MM.1S (cell line): Measurements from ENCODE around the gene CROT.

Experiments
- DNase-seq: peaks from one replicate; pipeline ENCODE4 v3.0.0-alpha.2; 2015
- H2AFZ ChIP-seq: fragments of 300-600 bp; sonication (generic); 2 replicates; pipeline ENCODE4 v1.6.0; 2016; ENCODE audit warnings: antibody characterized with exemption, low read length
- H3F3A ChIP-seq: fragments of 300-600 bp; sonication (generic); 2 replicates; pipeline ENCODE4 v1.6.1; 2016; ENCODE audit warnings: mild to moderate bottlenecking, antibody characterized with exemption, low read length, moderate library complexity, mixed read lengths; ENCODE audit not compliant: insufficient read depth
- H3K27ac ChIP-seq: fragments of 300-600 bp; sonication (generic); 2 replicates; pipeline ENCODE4 v1.5.1; 2016; ENCODE audit warnings: mild to moderate bottlenecking, low read length
- H3K27me3 ChIP-seq: fragments of 300-600 bp; sonication (generic); replicated peaks from 2 replicates; pipeline ENCODE4 v1.6.0; 2016; ENCODE audit warnings: low read length; ENCODE audit not compliant: insufficient read depth
- H3K36me3 ChIP-seq: fragments of 300-600 bp; sonication (generic); replicated peaks from 2 replicates; pipeline ENCODE4 v1.6.1; 2016; ENCODE audit warnings: mild to moderate bottlenecking, low read length, mixed read lengths; ENCODE audit not compliant: insufficient read depth
- H3K4me1 ChIP-seq: fragments of 300-600 bp; sonication (generic); 2 replicates; pipeline ENCODE4 v1.6.1; 2016; ENCODE audit warnings: low read length, mixed read lengths
- H3K4me2 ChIP-seq: fragments of 300-600 bp; sonication (generic); 2 replicates; pipeline ENCODE4 v1.6.0; 2016; ENCODE audit warnings: low read depth, low read length
- H3K4me3 ChIP-seq: fragments of 300-600 bp; sonication (generic); 2 replicates; pipeline ENCODE4 v1.5.1; 2016; ENCODE audit warnings: low read length, mixed read lengths
- H3K79me2 ChIP-seq: fragments of 300-600 bp; sonication (generic); 2 replicates; pipeline ENCODE4 v1.6.1; 2016; ENCODE audit warnings: mixed run types, low read length, mixed read lengths
- H3K9ac ChIP-seq: fragments of 300-600 bp; sonication (generic); 2 replicates; pipeline ENCODE4 v1.6.1; 2016; ENCODE audit warnings: low read length, mixed read lengths
- H3K9me2 ChIP-seq: fragments of 300-600 bp; sonication (generic); replicated peaks from 2 replicates; pipeline ENCODE4 v1.6.1; 2016; ENCODE audit warnings: mild to moderate bottlenecking, low read length, mixed read lengths; ENCODE audit not compliant: insufficient read depth
- H3K9me3 ChIP-seq: fragments of 300-600 bp; sonication (generic); replicated peaks from 2 replicates; pipeline ENCODE4 v1.6.1; 2016; ENCODE audit warnings: mild to moderate bottlenecking, low read length, mixed read lengths; ENCODE audit not compliant: insufficient read depth
- H4K20me1 ChIP-seq: fragments of 300-600 bp; sonication (generic); 2 replicates; pipeline ENCODE4 v1.6.1; 2016; ENCODE audit warnings: mild to moderate bottlenecking, low read length, moderate library complexity, mixed read lengths; ENCODE audit not compliant: insufficient read depth
- EZH2 ChIP-seq: fragments of 300-600 bp; sonication (generic); optimal IDR thresholded peaks from 2 replicates; pipeline ENCODE3; 2017; ENCODE audit warnings: low read depth, mild to moderate bottlenecking, antibody characterized with exemption, low read length, mixed read lengths
- EZH2phosphoT487 ChIP-seq: fragments of 300-600 bp; sonication (generic); IDR thresholded peaks from 2 replicates; pipeline ENCODE4 v1.6.1; 2018; ENCODE audit warnings: antibody characterized with exemption, low read length
- TF ChIP-seq, protein P1 (sequence below): fragments of 300-600 bp; sonication (generic); IDR thresholded peaks from 2 replicates; pipeline ENCODE4 v1.5.1; 2016; ENCODE audit warnings: antibody characterized with exemption, low read length, mixed read lengths

The CROT gene

GRCh38 chr7:87391020-87391701 lies 45.7 kb downstream of the CROT start:
- no peaks in the 10 kb centered on the region for H3K36me3 ChIP-seq
- H3K9me3 ChIP-seq: no peaks in the 10 kb centered on the region
- no peaks in the 10 kb centered on the region for H4K20me1 ChIP-seq
- H3K27me3 ChIP-seq: no peaks in the 10 kb centered on the region
- no peak overlapping the region for H3K9ac ChIP-seq
- H3K4me2 ChIP-seq: no peak overlapping the region
- no peak overlapping the region for H3K27ac ChIP-seq
- H3K4me3 ChIP-seq: no peak overlapping the region
- H2AFZ ChIP-seq: no peak overlapping the region
- no peaks in the 10 kb centered on the region for H3F3A ChIP-seq
- no peaks in the 10 kb centered on the region for H3K9me2 ChIP-seq
- TF ChIP-seq, protein P1, sequence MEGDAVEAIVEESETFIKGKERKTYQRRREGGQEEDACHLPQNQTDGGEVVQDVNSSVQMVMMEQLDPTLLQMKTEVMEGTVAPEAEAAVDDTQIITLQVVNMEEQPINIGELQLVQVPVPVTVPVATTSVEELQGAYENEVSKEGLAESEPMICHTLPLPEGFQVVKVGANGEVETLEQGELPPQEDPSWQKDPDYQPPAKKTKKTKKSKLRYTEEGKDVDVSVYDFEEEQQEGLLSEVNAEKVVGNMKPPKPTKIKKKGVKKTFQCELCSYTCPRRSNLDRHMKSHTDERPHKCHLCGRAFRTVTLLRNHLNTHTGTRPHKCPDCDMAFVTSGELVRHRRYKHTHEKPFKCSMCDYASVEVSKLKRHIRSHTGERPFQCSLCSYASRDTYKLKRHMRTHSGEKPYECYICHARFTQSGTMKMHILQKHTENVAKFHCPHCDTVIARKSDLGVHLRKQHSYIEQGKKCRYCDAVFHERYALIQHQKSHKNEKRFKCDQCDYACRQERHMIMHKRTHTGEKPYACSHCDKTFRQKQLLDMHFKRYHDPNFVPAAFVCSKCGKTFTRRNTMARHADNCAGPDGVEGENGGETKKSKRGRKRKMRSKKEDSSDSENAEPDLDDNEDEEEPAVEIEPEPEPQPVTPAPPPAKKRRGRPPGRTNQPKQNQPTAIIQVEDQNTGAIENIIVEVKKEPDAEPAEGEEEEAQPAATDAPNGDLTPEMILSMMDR: no peak
- no peak for TF ChIP-seq EZH2
- no peak for TF ChIP-seq EZH2phosphoT487
- H3K79me2 ChIP-seq: no peaks in the 10 kb centered on the region
- H3K4me1 ChIP-seq: no peaks in the 10 kb centered on the region
- DNase-seq: no peak

DNA sequence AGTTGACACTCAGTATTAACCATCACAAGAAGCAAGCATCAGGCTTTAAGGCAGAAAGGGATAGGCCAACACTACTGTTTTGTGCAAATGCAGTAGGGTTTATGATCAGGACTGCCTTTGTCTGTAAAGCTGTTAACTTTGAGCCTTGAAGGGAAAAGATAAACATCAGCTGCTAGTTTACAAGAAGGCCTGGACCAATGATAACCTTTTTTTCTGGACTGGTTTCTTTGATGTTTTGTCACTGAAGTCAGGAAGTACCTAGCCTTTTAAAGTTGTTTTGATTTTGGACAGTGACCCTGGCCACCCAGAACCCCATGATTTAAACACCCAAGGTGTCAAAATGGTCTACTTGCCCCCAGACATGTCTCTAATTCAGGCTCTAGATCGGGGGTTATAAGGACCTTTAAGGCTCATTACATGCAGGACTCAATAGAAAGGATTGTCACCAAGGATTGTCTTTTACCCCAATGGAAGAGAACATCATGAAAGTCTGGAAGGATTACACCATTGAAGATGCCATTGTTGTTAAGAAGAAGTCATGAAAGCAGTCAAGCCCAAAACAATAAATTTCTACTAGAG lies 50.1 kb downstream of the CROT start:
- no peak overlapping the region for H3K4me2 ChIP-seq
- H3K36me3 ChIP-seq: no peaks in the 10 kb centered on the region
- no peak for DNase-seq
- no peaks in the 10 kb centered on the region for H3F3A ChIP-seq
- TF ChIP-seq, protein P1: no peak
- TF ChIP-seq EZH2 (no peak), EZH2phosphoT487 (no peak)
- no peaks in the 10 kb centered on the region for H3K4me1 ChIP-seq
- H3K4me3 ChIP-seq: no peak overlapping the region
- H3K9me3 ChIP-seq: no peaks in the 10 kb centered on the region
- no peaks in the 10 kb centered on the region for H3K9me2 ChIP-seq
- no peak overlapping the region for H3K9ac ChIP-seq
- H3K27me3 ChIP-seq: no peaks in the 10 kb centered on the region
- H3K27ac ChIP-seq: no peak overlapping the region
- H2AFZ ChIP-seq: no peak overlapping the region
- H3K79me2 ChIP-seq: no peaks in the 10 kb centered on the region
- H4K20me1 ChIP-seq: no peaks in the 10 kb centered on the region

DNA sequence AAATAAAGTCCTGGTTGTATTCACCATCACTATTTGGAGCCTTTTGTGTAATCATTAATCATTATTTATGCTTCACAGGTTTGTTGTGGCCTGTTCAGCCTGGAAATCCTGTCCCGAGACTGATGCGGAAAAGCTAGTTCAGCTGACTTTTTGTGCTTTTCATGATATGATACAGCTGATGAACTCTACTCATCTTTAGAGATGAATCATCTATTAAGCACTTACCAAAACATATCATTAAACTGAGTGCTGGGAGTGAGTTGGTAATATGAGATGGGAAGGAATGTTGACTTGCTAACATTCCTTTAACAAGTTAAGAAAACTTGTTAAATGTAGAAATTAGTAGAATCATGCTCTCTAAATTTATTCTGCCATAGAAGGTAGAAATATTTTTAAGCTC lies 53.0 kb downstream of the CROT start:
- H4K20me1 ChIP-seq: no peaks in the 10 kb centered on the region
- no peak overlapping the region for H3K9ac ChIP-seq
- no peaks in the 10 kb centered on the region for H3K27me3 ChIP-seq
- H3K27ac ChIP-seq: no peak overlapping the region
- no peak overlapping the region for H2AFZ ChIP-seq
- no peaks in the 10 kb centered on the region for H3F3A ChIP-seq
- H3K4me2 ChIP-seq: no peak overlapping the region
- H3K9me2 ChIP-seq: no peaks in the 10 kb centered on the region
- DNase-seq: no peak
- H3K4me3 ChIP-seq: no peak overlapping the region
- TF ChIP-seq EZH2 (no peak), EZH2phosphoT487 (no peak)
- H3K79me2 ChIP-seq: no peaks in the 10 kb centered on the region
- no peaks in the 10 kb centered on the region for H3K9me3 ChIP-seq
- H3K4me1 ChIP-seq: no peaks in the 10 kb centered on the region
- no peaks in the 10 kb centered on the region for H3K36me3 ChIP-seq

DNA sequence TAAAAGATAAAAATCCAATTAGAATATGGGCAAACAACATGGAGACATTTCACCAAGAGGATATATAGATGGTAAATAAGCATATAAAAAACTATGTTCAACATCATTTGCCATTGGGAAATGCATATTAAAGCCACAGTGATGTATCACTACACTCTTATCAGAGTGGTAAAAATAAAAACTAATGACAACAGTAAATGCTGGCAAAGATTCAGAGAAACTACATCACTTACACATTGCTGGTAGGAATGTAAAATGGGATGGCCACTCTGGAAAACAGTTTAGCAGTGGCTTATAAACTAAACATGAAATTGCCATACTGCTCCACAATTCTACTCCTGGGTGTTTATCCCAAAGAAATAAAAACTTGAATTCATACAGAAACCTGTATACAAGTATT lies 59.2 kb downstream of the CROT start:
- TF ChIP-seq EZH2 (no peak), EZH2phosphoT487 (no peak)
- TF ChIP-seq, protein P1: no peak
- no peaks in the 10 kb centered on the region for H3K9me2 ChIP-seq
- no peaks in the 10 kb centered on the region for H3K27me3 ChIP-seq
- no peaks in the 10 kb centered on the region for H4K20me1 ChIP-seq
- H3F3A ChIP-seq: no peaks in the 10 kb centered on the region
- H3K4me2 ChIP-seq: no peak overlapping the region
- no peaks in the 10 kb centered on the region for H3K36me3 ChIP-seq
- H3K4me1 ChIP-seq: no peaks in the 10 kb centered on the region
- no peak overlapping the region for H2AFZ ChIP-seq
- no peaks in the 10 kb centered on the region for H3K79me2 ChIP-seq
- H3K4me3 ChIP-seq: no peak overlapping the region
- H3K9me3 ChIP-seq: no peaks in the 10 kb centered on the region
- DNase-seq: no peak
- no peak overlapping the region for H3K27ac ChIP-seq
- no peak overlapping the region for H3K9ac ChIP-seq
